SK-N-SH (cell line): ENCODE data around the gene WDR7.

Experiments
- EP300 ChIP-seq, 2 experiments: IDR thresholded peaks; 2 replicates each; pipeline versions ENCODE4 v1.4.0 to v1.6.1; 2012; ENCODE audit warnings: borderline replicate concordance in 1 of 2, low read depth in 1 of 2, low read length in 1 of 2
- FOXM1 ChIP-seq: IDR thresholded peaks from 2 replicates; pipeline ENCODE4 v1.4.0; 2012; ENCODE audit warnings: low read depth, mild to moderate bottlenecking
- JUND ChIP-seq: IDR thresholded peaks from 2 replicates; pipeline ENCODE4 v1.4.0; 2012
- POLR2AphosphoS5 ChIP-seq: IDR thresholded peaks from 2 replicates; pipeline ENCODE4 v1.6.1; 2012; ENCODE audit warnings: low read depth, low read length
- RAD21 ChIP-seq: IDR thresholded peaks from 2 replicates; pipeline ENCODE4 v1.6.1; 2012; ENCODE audit warnings: mild to moderate bottlenecking, low read length
- RFX5 ChIP-seq: IDR thresholded peaks from 2 replicates; pipeline ENCODE4 v1.6.1; 2012; ENCODE audit warnings: mild to moderate bottlenecking, improper control_type of control experiment, low read length
- YY1 ChIP-seq: IDR thresholded peaks from 2 replicates; pipeline ENCODE4 v1.4.0; 2012; ENCODE audit warnings: low read depth, mild to moderate bottlenecking
- TF ChIP-seq, protein P1 (sequence below): fragments of 200-600 bp; sonication (generic); IDR thresholded peaks from 2 replicates; pipeline ENCODE4 v1.6.1; 2017; ENCODE audit warnings: antibody characterized with exemption, mild to moderate bottlenecking, moderate library complexity

DNA sequence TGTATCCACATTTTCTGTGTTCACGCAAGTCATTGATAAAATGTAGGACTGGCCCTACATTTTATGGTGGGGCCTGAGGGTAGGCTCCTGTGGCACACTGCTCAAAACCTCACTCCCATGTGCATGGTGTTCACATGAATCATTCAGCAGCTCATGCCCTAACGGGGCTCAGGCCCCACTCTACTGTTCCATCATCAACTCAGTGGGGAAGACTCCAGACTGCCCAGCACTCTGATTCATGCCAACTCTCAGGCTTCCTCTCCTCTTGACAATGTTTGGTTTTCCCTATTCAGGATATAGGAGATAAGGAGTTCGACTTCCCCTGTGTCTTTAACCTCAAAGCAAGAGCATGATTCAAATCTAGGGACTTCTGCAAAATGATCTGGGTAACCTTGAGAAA lies 403.7 kb downstream of the WDR7 start:
- TF ChIP-seq POLR2AphosphoS5 (no peak), RAD21 (no peak), FOXM1 (no peak), YY1 (no peak), JUND (no peak), RFX5 (no peak), EP300 (IDR thresholded peaks at IDR 0.05; ENCODE audit: borderline replicate concordance in 1 of 2, low read depth in 1 of 2, low read length in 1 of 2) (no peak)
- TF ChIP-seq, protein P1, sequence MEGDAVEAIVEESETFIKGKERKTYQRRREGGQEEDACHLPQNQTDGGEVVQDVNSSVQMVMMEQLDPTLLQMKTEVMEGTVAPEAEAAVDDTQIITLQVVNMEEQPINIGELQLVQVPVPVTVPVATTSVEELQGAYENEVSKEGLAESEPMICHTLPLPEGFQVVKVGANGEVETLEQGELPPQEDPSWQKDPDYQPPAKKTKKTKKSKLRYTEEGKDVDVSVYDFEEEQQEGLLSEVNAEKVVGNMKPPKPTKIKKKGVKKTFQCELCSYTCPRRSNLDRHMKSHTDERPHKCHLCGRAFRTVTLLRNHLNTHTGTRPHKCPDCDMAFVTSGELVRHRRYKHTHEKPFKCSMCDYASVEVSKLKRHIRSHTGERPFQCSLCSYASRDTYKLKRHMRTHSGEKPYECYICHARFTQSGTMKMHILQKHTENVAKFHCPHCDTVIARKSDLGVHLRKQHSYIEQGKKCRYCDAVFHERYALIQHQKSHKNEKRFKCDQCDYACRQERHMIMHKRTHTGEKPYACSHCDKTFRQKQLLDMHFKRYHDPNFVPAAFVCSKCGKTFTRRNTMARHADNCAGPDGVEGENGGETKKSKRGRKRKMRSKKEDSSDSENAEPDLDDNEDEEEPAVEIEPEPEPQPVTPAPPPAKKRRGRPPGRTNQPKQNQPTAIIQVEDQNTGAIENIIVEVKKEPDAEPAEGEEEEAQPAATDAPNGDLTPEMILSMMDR = no peak
